Measurements from ENCODE around the gene AP4B1.
A peak's percentile ranks its signal among the peaks of the same experiment; 100 is the strongest.
"Not testable (repeated sequence)": the region's sequence is repeated elsewhere in the genome, so short reads cannot be mapped to it uniquely, and the experiment has no call there.

Gene AP4B1

DNA sequence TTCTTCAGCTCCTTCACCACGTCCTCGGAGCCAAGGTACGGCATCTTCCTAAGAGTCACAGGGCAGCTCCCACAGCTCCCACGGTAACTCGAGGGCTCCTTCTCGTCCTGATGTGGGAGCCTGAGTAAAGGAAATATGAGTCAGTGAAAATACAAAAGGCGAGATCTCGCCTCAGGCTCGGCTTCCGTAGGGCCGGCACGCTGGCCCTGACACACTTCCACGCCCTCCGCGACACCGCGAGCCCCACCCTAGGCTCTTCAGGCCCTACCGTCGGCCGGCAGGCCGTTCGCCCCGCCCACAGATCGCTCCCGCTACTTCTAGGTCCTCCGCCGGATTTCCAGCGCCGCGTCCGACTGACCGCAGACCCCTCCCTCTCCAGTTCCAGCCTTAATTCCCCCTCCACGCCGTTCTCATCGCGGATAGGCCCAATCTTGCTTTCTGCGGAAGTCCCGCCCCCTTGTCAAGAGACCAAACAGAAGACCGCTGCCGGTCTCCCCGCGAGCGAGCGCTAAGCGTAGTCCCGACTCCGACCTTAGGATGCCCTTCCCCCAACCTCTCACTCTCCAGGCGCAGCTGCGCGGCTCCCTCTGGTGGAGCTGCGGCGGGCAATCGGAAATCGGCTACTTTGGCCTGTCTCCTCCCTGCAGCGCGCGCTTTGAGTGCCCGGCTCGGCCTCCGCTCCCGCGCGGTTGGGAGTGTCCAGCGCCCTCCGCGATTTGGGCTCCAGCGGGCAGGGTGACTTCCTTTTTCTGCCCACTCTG, at the start of gene AP4B1, which contains the start of gene DCLRE1B:
Gene AP4B1 (minus strand): TSS at position 126 of the 761 bp plus-strand sequence. CDS start 82 bp downstream, at position 44.
Gene DCLRE1B (plus strand): TSS at position 653 of the 761 bp plus-strand sequence. CDS start 261 bp downstream, outside the sequence.
- DNase-seq: peak; percentile 100

DNA sequence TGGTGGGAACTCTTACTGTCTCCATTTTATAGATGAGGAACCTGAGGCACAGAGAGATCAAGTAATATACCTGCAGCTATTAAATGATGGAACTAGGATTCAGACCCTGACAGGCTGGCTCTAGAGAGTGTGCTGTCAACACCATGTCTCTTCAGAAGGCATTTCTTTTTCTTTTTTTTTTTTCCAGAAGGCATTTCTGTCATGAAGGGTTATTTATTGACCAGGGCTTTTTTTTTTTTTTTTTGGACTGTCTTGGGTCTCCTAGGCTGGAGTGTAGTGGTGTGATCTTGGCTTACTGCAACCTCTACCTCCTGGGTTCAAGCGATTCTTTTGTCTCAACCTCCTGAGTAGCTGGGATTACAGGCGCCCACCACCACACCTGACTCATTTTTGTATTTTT, 47.1 kb upstream of the AP4B1 start:
- DNase-seq: no peak

DNA sequence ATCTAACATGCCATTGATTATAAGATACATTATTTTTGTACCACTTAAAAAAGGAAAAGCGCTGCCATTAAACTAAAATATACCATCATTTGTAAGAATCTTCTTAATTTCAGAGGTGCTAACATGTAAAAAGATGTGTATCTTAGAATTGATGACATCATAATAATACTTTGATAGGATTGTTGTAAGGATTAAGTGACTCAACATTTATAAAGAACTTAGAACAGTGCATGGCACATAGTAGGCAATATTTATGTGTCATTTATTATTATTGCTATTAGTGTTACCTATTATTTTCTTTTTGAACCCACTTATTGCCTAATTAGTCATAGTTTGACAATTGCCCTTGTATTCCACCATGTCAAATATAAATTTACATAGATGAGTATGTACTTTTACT, 46.3 kb upstream of the AP4B1 start:
- no peak for DNase-seq

DNA sequence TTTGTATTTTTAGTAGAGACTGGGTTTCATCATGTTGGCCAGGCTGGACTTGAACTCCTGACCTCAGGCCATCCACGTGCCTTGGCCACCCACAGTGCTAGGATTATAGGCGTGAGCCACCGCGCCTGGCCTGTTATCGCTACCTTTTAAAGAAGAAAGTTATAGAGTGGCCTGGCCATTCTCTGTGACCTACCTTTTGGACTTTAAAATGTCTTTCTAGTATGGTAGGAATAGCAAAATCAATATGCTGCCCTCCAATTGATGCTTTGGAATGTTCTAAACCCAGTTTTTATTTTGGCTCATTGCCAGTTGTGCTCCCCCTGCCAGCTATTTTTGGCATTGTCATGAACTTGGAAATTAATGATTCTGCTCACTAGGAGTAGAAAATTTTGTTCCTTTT, 44.4 kb upstream of the AP4B1 start:
- peak; percentile 62 for DNase-seq

DNA sequence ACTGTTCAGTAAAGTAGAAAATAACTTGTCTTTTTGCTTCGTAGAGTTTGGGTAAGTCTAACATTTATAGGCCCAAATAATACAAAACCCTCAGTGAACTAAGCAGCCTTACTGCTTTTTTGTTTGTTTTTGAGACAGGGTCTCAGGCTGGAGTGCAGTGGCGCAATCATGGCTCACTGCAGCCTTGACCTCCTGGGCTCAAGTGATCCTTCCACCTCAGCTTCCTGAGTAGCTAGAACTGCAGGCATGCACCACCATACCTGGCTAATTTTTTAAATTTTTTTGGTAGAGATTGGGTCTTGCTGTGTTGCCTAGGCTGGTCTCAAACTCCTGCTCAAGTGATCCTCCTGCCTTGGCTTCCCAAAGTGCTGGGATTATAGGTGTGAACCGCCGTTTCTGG, 43.6 kb upstream of the AP4B1 start:
- not testable (repeated sequence) for DNase-seq

DNA sequence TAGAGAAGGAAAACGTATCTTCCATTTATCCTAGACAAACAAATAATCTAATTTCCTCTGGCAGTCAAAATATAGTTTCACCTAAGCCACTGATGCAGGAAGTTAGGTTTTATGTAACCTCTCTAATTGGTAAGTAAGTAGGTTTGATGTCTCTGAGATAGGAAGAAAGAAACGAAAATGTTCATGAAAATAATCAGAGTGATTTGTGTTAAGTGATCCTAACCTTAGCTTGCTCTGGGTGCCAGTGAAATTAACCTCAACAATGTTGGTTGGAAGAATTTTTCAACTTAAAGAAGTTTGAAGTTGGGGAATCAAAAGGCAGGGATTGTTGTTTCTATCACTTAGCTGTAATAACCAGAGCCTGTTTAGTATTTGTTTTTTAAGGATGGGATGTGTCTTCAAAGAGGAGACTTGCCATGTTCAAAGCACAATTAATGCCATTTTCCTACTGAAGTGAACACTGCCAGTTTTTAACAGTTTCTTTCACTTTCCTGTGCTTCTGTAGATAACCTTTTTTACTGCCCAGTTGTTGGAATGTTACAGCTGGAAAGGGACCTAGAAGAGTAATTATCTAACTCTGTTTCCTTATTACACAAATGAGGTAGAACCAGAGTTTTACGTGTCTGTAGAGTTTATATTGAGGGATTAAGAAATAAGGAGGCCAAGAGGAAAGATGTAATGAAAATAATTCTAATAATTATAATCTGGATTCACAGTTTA, 42.9 kb upstream of the AP4B1 start:
- no peak for DNase-seq

DNA sequence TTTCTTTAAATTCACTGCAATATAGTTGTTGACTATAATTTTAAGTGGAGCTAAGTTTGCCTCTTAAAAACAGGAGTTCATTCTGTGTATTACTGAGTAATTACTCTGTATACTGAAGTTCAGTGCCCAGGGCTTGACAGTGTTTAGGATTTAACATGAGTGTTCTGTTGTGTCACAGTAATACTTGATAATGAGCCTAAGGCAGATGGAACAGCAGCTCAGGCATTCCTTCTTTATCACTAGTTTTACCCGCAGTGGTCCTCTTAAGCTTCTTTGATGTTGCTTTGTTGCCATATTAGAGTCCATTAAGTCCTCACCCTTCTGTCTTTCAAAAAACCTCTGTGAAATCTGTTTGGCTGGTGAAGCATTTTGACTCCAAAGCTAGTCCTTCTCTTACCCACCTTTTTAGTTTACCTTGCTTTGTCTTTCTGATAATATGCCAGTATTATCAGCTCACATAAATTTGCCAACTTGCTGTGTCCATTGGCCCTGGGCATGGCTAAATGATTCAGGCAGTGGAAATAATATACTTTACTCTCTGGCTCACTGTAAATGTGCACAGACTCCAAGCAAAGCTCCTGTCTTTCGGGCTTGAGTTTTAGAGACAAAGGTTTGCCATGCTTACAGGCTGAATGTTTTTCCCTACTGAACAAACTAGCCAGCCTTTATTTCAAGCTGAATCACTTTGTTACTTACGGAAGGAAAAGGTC, 42.2 kb upstream of the AP4B1 start:
- DNase-seq: no peak

DNA sequence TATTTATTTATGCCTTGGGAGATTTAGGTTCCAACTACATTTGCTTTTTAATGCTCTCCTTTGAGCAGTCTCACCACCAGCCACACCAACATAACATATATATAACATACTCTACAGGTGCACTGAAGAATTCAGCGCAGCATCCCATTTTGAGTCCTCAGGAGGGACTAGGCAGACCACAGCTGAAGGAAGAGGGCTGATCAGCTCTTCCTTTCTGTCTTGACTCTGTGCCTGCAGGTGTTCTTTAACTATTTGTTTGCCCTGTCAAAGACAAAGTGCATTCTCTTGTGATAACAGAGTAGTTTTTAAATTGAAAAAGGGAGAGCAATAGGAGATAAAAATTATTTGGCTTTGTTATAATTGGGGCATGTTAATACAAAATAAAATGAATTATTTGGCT, 41.5 kb upstream of the AP4B1 start:
- no peak for DNase-seq

DNA sequence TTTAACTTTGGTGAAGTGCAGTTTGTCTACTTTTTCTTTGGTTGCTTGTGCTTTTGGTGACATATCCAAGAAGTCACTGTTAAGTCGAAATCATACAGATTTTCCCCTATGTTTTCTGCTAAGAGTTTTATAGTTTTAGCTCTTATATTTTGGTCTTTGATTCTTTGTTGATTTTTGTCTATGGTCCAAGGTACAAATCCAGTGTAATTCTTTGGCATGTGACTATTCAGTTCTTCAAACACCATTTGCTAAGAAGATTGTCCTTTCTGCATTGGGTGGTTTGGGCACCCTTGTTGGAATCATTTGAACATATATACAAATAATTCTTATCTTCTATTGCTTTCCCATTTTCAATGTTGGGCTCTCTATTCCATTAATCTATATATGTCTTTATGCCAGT, 40.7 kb upstream of the AP4B1 start:
- DNase-seq: no peak

DNA sequence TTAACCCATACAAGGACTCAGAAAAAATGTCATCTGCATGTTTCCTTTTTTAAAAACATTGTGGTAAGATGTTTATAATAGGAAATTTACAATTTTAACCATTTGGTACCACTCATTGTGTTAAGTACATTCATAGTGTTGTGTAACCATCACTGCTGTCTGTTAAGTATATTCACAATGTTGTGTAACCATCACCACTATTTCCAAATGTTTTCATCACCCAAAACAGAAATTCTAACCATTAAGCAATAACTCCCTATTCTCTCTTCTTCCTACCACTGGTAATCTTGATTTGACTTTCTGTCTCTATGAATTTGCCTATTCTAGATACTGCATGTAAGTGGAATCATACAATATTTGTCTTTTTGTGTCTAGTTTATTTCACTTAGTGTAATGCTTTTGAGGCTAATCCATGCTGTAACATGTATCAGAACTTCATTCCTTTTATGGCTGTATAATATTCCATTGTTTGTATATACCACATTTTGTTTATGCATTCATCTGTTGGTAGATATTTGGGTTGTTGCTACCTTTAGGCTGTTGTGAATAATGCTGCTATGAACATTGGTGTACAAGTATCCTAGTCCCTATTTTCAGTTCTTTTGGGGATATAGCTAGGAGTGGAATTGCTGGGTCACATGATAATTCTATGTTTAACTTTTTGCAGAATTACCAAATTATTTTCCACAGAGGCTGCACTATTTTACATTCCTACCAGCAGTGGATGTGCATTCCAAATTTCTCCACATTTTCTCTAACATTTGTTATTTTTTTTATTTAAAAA, 38.6 kb upstream of the AP4B1 start:
- DNase-seq: peak; percentile 80

DNA sequence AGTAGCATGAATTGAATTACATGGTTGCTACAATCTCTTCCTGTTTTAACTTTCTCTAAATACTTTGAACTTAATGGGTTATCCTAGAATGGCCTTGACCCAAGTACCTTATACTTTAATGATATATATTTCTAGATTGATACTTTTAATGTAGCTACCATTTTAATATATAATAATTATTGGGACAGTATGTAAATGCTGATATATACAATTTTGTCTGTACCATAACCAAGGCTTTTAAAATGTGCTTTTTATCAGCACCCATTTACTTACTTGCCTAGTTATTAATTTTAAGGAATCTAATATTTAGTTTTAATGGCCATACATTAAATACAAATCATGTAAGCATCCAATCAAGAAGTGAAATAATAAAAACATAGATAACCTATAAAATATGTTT, 37.9 kb upstream of the AP4B1 start:
- no peak for DNase-seq

DNA sequence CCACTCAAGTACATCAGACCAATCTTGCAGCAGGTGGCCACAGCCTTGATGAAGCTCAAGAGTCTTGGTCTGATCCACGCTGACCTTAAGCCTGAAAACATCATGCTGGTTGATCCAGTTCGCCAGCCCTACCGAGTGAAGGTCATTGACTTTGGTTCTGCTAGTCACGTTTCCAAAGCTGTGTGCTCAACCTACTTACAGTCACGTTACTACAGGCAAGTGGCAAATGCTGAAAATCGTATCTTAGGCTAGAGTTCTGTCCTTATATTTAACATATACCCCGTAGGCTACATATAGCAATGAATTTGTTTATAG, 36.6 kb upstream of the AP4B1 start:
- no peak for DNase-seq

DNA sequence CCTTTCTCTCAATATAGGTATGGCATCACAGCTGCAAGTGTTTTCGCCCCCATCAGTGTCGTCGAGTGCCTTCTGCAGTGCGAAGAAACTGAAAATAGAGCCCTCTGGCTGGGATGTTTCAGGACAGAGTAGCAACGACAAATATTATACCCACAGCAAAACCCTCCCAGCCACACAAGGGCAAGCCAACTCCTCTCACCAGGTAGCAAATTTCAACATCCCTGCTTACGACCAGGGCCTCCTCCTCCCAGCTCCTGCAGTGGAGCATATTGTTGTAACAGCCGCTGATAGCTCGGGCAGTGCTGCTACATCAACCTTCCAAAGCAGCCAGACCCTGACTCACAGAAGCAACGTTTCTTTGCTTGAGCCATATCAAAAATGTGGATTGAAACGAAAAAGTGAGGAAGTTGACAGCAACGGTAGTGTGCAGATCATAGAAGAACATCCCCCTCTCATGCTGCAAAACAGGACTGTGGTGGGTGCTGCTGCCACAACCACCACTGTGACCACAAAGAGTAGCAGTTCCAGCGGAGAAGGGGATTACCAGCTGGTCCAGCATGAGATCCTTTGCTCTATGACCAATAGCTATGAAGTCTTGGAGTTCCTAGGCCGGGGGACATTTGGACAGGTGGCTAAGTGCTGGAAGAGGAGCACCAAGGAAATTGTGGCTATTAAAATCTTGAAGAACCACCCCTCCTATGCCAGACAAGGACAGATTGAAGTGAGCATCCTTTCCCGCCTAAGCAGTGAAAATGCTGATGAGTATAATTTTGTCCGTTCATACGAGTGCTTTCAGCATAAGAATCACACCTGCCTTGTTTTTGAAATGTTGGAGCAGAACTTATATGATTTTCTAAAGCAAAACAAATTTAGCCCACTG, 36.0 kb upstream of the AP4B1 start:
- DNase-seq: peak; percentile 77

DNA sequence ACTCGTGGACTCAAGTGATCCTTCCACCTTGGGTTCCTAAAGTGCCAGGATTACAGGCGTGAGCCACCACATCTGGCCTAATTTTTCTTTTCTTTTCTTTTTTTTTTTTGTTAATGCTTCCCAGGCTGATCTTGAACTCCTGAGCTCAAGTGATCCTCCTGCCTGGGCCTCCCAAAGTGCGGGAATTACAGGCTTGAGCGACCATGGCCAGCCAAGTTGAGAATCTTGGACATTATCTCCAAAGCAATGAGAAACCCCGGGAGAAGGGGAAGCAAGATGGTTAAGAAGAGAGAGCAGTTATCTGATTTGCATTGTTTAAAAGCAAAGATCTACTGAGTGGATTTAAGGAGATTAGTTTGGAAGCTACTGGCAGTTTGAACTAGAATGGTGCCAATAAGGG, 33.6 kb upstream of the AP4B1 start:
- DNase-seq: no peak

DNA sequence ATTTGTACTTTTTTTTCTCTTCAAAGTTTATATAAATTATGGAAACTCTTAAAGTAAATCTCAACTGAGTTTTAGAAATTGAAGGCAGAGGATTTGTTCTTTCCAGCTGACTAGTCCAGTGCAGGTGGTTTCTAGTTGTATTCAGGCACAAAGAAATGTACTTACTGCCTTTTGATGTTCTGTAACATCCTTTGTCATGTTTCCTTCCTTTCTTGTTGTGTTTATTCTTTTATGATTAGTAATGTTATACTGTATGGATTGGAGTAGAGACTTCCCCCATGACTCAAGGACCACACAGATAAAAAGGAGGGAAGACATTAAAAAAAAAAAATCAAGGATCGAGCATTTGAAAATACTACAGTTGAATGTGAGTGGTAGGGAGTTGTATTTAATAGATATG, 32.5 kb upstream of the AP4B1 start:
- DNase-seq: no peak

DNA sequence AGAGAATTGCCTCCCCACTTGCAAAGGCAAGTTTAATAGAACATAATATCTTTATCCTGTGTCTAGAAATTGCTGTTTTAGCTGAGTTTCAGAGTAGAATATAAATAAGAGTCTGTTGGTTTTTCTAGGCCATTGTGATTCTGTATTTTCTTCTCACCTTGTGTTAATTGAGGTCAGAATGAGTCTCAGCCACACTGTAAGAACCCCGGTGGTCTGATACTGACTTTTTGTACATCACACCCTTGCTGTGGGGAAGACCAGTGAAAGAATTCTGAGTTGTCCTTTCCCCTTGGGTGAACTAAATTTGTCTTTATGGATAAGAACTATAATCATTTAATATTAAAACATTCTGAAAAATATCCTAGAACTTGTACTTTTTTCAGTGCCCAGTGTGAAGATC, 31.4 kb upstream of the AP4B1 start:
- no peak for DNase-seq

DNA sequence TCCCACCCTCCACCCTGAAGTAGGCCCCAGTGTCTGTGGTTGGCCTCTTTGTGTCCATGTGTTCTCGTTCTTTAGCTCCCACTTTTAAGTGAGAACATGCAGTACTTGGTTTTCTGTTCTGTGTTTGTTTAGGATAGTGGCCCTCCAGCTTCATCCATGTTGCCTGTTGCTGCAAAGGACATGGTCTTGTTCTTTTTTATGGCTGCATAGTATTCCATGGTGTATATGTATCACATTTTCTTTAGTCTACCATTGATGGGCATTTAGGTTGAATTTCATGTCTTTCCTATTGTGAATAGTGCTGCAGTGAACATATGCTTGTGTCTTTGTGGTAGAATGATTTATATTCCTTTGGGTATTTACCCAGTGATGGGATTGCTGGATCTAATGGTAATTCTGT, 30.6 kb upstream of the AP4B1 start:
- DNase-seq: no peak

DNA sequence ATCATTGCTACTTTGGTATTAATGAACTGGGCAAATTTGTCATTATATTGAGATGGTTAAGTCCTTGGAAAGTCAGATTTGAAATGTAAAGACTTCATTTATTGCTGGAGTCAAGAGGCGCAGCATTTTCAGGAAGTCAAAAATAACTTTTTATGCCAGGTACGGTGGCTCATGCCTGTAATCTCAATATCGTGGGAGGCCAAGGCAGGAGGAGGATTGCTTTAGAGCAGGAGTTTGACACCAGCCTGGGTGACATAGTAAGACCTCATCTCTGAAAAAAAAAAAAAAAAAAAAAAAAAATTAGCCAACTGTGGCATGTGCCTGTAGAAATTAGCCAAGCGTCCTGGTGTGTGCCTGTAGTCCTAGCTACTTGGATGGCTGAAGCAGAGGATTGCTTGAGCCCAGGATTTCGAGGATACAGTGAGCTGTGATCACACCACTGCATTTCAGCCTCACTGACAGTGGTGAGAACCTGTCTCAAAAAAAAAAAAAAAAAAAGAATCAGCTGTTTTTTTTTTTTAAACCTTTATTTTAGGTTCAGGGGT, 30.0 kb upstream of the AP4B1 start:
- no peak for DNase-seq

DNA sequence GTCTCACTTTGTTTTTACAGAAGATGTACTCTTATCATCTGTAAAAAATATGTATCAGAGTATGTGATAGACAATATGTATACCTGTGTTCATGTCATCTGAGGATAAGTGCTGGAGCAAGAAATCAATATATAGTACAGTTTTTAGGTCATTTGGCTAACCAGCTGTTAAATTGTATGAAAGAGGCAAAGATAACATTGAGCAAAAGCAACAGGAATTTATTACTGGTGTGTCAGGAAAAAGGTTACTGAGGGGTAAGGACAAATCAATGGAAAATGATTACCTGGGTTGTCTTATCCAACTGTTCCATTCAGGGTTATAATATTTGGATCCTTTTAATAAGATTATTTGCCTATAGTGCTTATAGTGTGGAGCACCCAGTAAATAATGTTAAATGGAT, 29.4 kb upstream of the AP4B1 start:
- DNase-seq: no peak

DNA sequence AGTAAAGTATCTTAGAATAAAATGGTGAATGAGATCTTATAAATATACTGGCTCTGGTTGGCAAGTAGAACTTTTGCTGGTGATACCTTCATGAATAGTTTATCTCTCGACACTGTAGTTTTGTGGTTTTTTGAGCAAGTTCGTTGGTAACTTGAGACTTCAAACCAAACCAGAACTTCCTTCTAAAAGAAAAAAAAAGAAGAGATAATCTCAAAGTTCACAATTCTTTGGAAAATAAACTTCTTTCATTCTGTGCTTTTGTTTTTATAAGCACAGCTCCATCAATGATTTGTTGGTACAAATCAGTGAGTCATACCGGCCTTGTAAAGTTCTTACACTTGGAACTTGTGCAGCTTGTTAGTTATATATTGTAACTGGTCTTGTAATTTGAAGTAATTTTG, 26.9 kb upstream of the AP4B1 start:
- DNase-seq: peak; percentile 95

DNA sequence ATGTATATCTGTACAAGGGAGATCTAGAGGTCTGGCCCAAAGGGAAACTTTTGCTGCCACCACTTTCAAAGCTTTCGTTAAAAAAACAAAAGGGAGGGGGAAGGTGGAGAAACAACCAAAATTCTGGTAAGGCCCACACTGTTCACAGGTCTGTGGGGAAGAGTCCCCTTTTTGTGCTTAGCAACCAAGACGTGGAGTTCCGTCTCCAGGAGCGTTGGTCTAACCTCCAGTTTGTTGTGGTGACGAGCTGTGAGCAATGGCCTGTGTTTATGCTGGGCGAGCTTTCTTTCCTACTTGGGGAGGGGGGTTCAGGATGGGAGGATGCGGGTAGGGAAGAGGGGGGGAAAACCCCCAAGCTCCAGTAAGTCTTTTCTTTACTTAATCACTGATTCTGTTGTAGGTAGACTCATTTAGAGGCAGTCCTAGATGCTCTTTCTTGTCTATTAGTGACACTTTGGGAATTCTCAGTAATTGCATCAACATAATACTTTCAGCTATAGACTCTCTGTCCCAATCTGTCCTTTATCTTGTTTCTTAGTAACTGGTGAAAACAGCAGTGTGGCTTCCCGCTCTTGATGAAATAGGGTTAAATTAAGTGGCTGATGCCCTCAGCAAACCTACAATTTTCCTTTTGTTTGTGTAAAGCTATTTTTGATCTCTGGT, 26.0 kb upstream of the AP4B1 start:
- peak; percentile 75 for DNase-seq

Measured in hematopoietic multipotent progenitor cell treated with erythropoietin and hydrocortisone succinate and interleukin-3 and kit ligand, for 4 days (in vitro differentiated cells).